ENCODE data around the gene GNLY.
"Not testable (repeated sequence)": the region's sequence is repeated elsewhere in the genome, so short reads cannot be mapped to it uniquely, and the experiment has no call there.

GNLY gene

GRCh38 chr2:85694052-85695025, at the start of gene GNLY:
Gene GNLY, plus strand, starts transcription at chr2:85694358. Its CDS starts 61 bp downstream, at chr2:85694419.
- DNase-seq: no peak

- DNase-seq: no peak
These were observed 49.2 kb upstream of the GNLY start for GRCh38 chr2:85644909-85645308.

GRCh38 chr2:85646166-85646565, 48.0 kb upstream of the GNLY start:
- no peak for DNase-seq

GRCh38 chr2:85647823-85648526, 46.2 kb upstream of the GNLY start:
- DNase-seq: no peak

GRCh38 chr2:85648619-85649018, 45.5 kb upstream of the GNLY start:
- DNase-seq: peak; percentile 36

GRCh38 chr2:85649201-85650190, 44.7 kb upstream of the GNLY start:
- no peak for DNase-seq

- DNase-seq: no peak
These were observed 43.7 kb upstream of the GNLY start for GRCh38 chr2:85650456-85650855.

GRCh38 chr2:85651097-85651496, 43.1 kb upstream of the GNLY start:
- DNase-seq: no peak

GRCh38 chr2:85652056-85652455, 42.1 kb upstream of the GNLY start:
- DNase-seq: no peak

- no peak for DNase-seq
These were observed 40.2 kb upstream of the GNLY start for GRCh38 chr2:85653996-85654395.

- DNase-seq: no peak
These were observed 38.2 kb upstream of the GNLY start for GRCh38 chr2:85655961-85656417.

GRCh38 chr2:85656468-85656867, 37.7 kb upstream of the GNLY start:
- DNase-seq: no peak

GRCh38 chr2:85657399-85657798, 36.8 kb upstream of the GNLY start:
- not testable (repeated sequence) for DNase-seq

- DNase-seq: no peak
These were observed 34.7 kb upstream of the GNLY start for GRCh38 chr2:85659324-85659981.

GRCh38 chr2:85660301-85660700, 33.9 kb upstream of the GNLY start:
- not testable (repeated sequence) for DNase-seq

- DNase-seq: no peak
These were observed 33.4 kb upstream of the GNLY start for GRCh38 chr2:85660725-85661124.

GRCh38 chr2:85661139-85661858, 32.9 kb upstream of the GNLY start:
- DNase-seq: no peak

- DNase-seq: no peak
These were observed 31.1 kb upstream of the GNLY start for GRCh38 chr2:85662899-85663593.

- DNase-seq: no peak
These were observed 30.3 kb upstream of the GNLY start for GRCh38 chr2:85663594-85664565.

Measured in activated CD4-positive, alpha-beta T cell treated with anti-CD3 and anti-CD28 coated beads, Interleukin-2, Interleukin-6, amounts not matched to agents 100 ng/mL and 50 ng/mL, durations not matched to agents 16 hours and 8 hours (primary cell).